Measurements from ENCODE around the gene ADAM19.

The ADAM19 gene

DNA sequence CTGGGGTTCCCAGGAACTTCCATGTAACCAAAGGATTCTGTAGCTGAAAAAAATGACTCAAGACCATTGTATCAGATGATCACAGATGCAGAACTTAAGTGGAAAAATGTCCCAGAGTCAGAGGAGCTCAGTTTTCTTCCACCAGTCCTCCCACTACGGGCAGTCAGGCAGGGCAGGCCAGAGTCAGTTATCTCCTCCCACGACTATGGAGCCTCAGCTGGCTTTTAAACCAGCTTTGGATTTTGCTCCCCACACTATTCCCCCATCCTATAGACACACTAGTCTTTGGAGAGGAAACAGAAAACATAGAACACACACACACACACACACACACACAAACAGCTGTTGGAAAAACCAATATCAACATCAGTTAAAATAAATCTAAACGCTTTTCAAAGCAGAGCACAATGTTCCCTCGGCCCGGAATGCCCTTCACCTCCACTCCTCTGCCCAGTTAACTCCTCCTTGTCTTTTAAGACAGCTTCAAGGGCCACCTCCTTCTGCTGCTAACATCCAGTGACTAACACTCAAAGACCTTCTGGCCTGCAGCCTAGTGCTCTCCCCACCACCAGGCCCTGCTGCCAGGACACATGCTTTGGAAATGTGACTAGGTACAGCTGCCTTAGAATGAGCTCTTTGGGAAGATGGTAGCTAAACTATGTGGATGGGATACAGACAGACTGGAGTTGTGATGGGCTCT, 58.8 kb downstream of the ADAM19 start:
- no peak for DNase-seq (ENCODE audit: low read depth in 3 of 3, low spot score in 1 of 3)

DNA sequence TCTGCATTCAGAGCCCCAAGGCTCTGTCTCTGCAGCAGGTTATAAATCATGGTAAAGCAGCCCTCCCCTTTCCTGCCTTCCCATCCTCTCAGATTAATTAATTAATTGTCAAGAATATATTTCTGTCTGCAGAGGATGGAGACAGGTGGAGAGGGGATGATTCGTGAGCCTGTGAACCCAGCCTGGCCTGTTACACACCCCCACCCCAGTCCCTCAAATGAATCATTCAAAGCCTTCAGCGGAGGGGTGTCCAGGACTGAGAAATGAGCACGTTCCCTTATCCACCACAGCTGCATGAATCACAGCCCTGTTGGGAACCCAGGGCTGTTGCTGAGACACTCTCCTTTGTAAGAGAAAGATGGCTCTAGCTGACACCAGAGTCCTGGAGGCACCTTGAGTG, 59.6 kb downstream of the ADAM19 start:
- DNase-seq (ENCODE audit: low read depth in 3 of 3, low spot score in 1 of 3): no peak

DNA sequence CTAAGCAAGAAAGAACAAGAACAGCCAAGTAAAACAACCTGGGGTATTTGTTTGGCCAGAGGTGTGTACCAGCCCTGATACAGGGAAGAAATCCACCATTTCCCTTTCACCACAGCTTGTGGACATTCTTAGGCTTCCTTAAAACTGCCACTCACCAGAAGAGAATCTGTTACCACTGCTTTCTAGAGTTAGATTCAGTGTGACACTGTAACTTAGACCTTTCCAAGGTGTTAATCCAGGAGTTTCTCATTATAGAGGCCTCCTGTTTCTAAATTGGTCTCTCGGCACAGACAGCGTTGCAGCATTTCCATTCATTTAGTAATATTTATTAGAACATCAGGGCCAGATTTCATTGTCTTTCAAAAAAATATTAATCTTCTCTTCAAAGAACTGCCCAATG, 60.6 kb downstream of the ADAM19 start:
- no peak for DNase-seq (ENCODE audit: low read depth in 3 of 3, low spot score in 1 of 3)

DNA sequence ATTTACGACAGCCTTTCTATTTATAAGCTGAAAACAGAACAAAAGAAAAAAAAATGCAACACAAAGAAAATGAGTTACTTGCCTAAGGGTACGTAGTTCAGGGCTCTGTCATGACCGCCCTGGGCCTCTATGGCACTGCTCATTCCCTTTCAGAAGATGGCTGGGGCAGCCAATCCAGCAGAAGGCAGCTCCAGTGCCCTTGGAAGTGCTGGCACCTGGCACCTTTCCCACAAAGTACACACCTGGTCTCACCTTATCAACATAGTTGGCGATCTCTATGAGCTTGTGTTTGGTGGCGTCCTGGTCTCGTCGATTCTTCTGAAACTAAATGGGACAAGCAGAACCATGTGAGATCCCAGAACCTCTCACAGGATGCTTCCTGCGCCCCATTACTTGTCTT, 62.4 kb downstream of the ADAM19 start:
- no peak for DNase-seq (ENCODE audit: low read depth in 3 of 3, low spot score in 1 of 3)

- no peak for DNase-seq (ENCODE audit: low read depth in 3 of 3, low spot score in 1 of 3)
Observed at GRCh38 chr5:157511651-157512644, 63.6 kb downstream of the ADAM19 start.

DNA sequence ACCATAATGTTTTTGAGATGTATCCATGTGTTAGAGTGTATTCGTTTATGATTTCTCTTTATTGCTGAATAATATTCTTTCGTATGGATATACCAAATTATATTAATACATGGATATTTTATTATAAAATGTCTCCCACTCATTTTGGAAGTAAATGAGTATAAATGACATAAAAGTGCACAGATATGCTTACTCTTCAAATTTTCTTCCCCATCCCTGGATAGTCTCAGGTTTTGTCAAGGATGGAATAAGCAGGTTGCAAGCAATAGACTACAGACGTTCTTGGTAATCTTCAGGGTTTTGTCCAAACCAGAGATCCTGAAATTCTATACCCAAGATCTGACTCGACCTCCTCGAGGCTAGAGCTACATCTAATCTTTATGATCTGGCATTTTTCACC, 64.9 kb downstream of the ADAM19 start:
- DNase-seq (ENCODE audit: low read depth in 3 of 3, low spot score in 1 of 3): no peak

GRCh38 chr5:157509587-157509986, 66.0 kb downstream of the ADAM19 start:
- no peak for DNase-seq (ENCODE audit: low read depth in 3 of 3, low spot score in 1 of 3)

GRCh38 chr5:157509093-157509492, 66.5 kb downstream of the ADAM19 start:
- no peak for DNase-seq (ENCODE audit: low read depth in 3 of 3, low spot score in 1 of 3)

DNA sequence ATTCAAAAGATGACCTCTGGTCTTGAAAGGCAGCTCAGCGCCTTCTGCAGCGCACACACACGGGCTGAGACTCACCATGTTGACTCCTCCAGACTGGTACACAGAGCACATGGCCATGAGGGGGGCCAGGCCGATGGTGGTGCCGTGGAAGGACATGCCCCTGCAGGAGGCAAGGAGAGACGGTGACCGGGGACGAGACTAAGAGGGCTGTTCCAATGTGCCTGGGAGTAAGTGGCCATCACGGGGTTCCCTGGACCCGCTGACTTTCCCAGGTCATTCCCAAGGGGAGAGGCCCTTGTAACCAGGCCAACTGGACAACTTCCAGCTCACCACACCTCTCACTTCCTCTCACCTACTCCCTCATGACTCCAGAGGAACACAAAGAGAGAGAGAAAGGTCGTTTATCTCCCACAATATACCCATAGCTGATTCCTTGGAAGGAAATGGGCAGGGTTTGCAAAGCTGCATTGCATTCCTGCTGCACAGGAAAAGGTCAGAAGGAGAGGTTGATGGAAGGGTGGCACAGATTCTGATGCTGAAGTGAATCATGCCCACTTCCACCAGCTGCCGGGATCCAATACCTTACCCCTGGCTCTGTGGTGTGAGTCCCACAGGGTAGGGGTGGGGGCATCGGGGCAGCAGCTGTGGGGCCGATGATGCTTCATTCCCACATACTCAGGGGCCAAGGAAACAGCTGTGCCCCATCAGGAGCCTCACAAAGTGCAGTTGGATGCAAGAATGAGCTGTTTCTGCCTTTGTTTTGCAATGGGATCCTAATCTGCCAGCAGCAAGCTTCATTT, 68.4 kb downstream of the ADAM19 start:
- DNase-seq (ENCODE audit: low read depth in 3 of 3, low spot score in 1 of 3): no peak

DNA sequence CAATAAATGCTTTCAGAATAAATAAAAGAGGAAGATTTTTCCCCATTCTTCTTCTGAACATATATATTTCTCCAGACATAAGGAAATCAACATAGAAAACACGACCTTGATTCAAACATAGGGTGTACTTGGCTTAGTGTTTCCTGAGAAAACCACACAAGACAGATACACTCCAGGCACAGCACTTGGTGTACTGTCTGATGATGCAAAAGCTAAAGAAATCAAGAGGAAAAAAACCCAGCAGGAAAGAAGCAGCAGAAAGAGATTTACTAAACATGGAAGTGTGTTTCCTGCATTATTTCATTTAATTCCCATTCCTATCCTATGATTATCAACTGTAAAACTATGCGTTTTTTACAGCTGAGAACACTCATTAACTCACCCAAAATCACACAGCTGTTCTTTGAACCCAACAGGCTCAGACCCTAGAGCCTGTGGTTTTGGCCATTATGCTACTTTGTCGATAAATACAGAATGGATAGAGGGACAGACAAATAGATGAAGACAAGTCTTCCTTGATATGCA, 69.4 kb downstream of the ADAM19 start:
- DNase-seq (ENCODE audit: low read depth in 3 of 3, low spot score in 1 of 3): no peak

DNA sequence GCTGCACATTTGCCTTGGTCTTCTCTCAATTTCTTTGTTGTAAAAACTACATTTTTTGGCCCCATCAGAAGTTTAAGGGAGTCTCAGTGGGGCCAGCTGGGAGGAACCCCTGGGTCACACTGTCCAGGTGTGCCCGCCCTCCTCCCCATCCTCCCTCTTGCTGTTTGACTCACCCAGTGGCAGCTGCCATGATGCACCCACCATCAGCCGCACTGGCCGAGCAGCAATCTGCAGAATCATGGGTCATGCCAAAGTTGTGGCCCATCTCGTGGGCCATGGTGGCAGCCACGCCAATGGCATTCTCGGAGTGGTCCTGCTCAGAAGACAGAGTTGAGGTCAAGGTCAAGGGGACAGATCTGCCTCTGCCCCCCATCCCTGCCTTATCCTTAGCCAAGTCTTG, 70.1 kb downstream of the ADAM19 start:
- no peak for DNase-seq (ENCODE audit: low read depth in 3 of 3, low spot score in 1 of 3)

- DNase-seq (ENCODE audit: low read depth in 3 of 3, low spot score in 1 of 3): no peak
Observed at GRCh38 chr5:157504053-157504452, 71.5 kb downstream of the ADAM19 start.

GRCh38 chr5:157502143-157502647, 73.4 kb downstream of the ADAM19 start:
- no peak for DNase-seq (ENCODE audit: low read depth in 3 of 3, low spot score in 1 of 3)

- no peak for DNase-seq (ENCODE audit: low read depth in 3 of 3, low spot score in 1 of 3)
Observed at GRCh38 chr5:157497875-157498611, 77.5 kb downstream of the ADAM19 start.

- DNase-seq (ENCODE audit: low read depth in 3 of 3, low spot score in 1 of 3): no peak
Observed at GRCh38 chr5:157496864-157497263, 78.7 kb downstream of the ADAM19 start.

DNA sequence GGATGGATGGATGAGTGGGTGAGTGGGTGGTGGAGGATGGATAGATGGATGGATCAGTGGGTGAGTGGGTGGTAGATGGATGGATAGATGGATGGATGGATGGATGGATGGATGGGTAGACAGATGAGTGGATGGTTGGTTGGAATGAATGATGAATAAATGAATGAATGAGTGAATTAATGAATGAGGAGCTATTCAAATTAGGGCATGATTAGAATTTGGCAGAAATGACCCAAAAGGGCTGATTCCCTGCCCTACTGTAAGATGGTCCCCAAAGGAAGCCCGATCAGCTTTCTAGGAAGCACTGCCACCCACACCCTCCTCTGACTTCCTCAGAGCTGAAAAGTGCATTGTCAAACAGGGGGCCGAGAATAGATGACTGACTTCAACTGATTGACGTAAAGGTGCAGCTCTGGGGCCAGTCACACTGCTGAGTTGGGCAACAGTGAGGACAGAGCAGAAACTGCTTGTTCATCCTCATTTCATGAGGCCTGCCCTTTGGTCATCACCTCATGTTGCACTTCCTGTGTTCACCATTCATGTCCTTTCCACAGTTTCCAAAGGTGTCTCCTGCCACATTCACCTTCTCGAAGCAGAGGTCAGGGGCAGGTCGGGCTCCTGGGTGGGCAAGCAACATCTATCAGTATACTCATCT, 81.3 kb downstream of the ADAM19 start:
- no peak for DNase-seq (ENCODE audit: low read depth in 3 of 3, low spot score in 1 of 3)

DNA sequence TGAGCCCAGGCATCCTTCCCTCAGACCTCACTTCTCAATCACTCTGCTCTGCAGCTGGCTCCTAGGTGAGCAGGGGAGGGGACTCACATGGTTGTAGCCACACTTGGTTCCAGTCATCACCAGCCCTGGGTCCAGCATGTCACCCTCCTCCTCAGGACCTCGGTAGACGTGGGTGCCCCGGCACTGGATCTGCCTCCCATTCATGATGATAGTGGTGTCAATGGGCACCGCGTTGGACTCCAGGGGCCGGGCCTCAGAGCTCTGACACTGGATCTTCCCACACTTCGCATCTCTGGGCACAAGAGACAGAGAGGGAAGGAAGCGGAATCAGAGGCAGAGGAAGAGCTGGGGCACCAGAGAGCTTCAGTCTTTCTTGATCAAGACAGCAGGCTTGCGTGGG, 82.7 kb downstream of the ADAM19 start:
- no peak for DNase-seq (ENCODE audit: low read depth in 3 of 3, low spot score in 1 of 3)

DNA sequence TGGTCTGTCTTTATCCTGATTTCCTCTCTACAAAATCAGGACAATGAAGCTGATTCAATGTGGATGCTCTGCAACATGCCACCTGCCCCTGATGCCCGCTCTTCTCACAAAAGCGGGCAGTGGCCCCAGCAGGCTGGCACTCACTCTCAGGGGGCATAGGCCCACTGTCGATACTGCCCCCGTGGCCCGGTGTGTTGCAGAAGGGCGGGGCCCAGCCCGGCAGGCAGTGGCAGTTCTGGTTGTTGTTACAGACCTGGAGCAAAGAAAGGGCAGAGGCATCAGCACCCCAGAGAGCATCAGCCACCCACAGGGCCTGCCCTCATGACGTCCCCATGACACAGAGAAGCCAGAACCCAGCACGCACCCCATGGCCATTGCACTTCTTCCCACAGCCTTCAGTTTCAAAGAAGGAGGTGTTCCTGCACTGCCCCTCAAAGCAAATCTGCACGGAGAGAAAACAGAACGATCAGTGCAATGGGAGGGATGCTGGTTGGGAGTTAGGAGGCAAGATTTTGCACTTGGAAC, 84.0 kb downstream of the ADAM19 start:
- DNase-seq (ENCODE audit: low read depth in 3 of 3, low spot score in 1 of 3): no peak

DNA sequence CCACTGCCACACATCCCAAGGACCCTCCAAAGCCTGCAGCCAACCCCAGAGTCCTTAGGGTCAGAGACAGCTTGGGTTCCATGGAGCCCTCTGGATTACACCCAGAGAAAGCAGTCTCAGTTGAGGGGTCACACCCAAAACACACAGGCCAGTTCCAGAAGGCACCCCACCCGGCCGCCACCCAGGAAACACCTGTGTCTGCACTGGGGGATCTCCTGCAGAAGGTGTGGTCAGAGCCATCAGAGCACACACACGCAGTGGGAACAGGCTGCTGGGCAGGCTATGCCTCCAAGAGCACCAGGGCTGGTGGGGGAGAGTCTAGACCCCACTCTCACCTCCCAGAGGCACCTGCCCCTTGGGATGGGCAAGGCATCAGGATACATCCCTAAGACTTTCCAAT, 88.2 kb downstream of the ADAM19 start:
- no peak for DNase-seq (ENCODE audit: low read depth in 3 of 3, low spot score in 1 of 3)

DNA sequence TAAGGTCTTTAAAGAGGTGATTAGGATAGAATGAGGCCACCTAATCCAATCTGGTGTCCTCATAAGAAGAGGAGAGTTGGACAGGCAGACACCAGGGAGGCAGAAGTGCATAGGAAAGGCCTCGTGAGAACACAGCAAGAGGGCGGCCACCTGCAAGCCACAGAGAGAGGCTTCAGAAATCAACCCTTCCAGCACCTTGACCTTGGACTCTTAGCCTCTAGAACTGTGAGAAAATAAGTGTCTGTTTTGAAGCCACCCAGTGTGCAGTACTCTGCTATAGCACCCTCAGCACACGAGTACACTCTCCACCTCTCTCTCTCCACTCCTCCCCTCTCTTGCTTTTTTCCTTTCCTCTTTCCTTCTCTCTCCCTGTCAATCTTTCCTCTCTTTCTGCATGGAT, 88.7 kb downstream of the ADAM19 start:
- no peak for DNase-seq (ENCODE audit: low read depth in 3 of 3, low spot score in 1 of 3)

All from stimulated activated CD4-positive, alpha-beta T cell treated with anti-CD3 and anti-CD28 coated beads, TNF-alpha, amount 100 ng/mL, for 1 hour (primary cell).